Mammary microvascular endothelial cell (primary cell): Measurements from ENCODE around the gene CTSA. TPM values are rescaled to one million over a fixed set of nuclear protein-coding genes. Genes with fewer than 3 reads are reported as not detected.

ENCODE experiments used
- total RNA-seq: library from RNA; depleted of rRNA; stranded (reverse); fragments of >200 nt; gene quantifications from 2 replicates; pipeline ENCODE4 v1.2.3, GENCODE V29; 2015

Gene CTSA
- total RNA-seq, result 129 and 130 TPM in 2 replicates

DNA sequence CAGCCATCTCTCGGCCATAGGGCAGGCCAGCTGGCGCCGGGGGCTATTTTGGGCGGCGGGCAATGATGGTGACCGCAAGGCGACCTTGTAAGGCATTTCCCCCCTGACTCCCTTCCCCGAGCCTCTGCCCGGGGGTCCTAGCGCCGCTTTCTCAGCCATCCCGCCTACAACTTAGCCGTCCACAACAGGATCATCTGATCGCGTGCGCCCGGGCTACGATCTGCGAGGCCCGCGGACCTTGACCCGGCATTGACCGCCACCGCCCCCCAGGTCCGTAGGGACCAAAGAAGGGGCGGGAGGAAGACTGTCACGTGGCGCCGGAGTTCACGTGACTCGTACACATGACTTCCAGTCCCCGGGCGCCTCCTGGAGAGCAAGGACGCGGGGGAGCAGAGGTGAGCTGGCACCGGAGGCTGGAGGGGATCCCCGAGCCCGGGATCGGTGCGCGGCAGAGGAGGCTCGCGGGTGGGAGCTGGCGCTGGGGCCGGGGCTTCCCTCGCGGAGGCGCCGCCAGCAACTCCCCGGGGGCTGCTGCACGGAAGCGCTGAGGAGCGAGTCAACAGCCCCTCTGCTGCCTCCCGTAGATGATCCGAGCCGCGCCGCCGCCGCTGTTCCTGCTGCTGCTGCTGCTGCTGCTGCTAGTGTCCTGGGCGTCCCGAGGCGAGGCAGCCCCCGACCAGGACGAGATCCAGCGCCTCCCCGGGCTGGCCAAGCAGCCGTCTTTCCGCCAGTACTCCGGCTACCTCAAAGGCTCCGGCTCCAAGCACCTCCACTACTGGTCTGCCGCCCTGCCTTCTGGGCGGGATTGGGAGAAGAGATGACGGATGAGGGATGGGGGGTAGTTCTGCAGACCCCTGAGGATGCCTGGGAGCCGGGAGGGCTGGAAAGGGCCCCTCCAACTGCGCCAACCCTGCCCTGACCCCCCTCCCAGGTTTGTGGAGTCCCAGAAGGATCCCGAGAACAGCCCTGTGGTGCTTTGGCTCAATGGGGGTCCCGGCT lies at the start of gene CTSA, which contains the start of gene NEURL2:
Gene CTSA (plus strand): TSS at position 351 of the 999 bp plus-strand sequence. CDS start 234 bp downstream, at position 585.
Gene NEURL2 (minus strand): TSS at position 224 of the 999 bp plus-strand sequence. CDS start 217 bp downstream, at position 7.

DNA sequence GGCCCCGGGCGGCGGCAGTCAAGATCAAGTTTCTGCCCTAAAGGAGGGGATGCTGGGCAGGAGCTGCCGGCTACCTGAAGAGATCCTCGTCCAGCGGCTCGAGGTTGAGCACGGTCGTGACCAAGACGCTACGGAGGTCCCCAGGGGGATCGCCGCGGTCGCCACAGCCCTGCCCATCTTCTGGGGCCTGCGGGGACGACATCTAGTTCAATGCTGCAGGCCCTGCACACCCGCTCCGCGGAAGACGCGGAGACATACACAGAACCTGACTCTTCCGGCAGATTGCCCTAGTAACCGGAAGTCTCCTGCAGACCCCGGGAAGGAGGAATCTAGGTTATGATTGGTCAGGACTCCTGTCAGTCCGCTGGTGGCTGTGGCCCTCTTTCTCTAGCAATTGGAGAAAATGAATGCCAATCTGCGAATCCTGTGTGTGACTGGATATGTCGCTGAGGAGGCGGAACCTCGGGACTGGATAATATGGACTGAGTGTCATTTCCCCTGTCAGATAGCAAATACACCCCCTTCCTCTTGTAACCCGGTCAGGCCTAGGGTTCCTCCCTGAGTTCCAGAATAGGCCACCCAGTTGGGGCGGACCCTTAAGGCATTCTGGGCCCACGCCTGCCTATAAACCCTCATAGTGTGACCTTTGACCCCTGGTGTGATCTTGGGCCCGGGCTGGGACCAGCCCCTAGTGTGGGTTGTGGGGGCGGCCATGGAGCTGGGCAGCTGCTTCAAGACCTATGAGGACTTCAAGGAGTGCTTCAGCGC lies 33.8 kb upstream of the CTSA start, which contains the start of the genes ACOT8 and ZSWIM3:
Gene ACOT8 (minus strand): TSS at position 279 of the 768 bp plus-strand sequence. CDS start 77 bp downstream, at position 202.
Gene ZSWIM3 (plus strand): TSS at position 501 of the 768 bp plus-strand sequence. CDS start 212 bp downstream, at position 713.

DNA sequence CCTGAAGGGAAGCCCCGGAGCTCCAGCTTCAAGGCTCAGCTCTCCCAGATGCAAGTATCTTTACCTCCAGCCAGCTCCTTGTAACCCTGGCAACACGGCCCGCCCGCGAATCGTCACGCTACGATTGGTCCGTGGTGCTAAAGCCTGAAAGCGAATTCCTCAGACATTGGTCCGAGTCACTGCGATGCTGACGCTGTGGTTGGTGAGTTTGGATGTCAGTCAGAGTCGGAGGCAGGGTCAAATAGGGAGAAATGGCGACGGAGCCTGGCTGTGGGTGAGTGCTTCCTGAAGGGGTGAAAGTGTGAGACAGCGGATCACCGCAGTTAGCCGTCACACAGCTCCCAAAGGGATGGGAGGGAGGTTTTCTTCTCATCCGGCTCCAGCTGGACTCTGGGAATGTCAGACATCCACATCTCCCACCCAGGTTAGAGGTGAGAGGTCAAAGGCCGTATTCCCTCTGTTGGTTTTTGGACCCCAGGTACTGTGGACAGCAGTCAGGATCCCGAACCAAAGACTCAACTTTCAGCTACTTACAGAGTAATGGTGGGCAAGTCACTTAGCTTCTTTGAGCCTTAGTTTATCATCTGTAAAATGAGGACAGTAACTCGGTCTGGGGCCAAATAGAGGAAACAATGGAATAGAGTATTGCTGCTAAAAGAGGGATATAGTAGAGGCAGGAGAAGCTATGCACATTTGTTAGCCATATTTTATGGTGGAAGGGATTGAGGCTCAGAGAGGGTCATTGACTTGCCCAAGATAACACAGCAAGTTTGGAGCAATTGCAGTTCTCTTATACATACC lies 9.9 kb upstream of the CTSA start, which contains the start of gene ZSWIM1:
Gene ZSWIM1 (plus strand): TSS at position 240 of the 801 bp plus-strand sequence. CDS start 1,366 bp downstream, outside the sequence.

DNA sequence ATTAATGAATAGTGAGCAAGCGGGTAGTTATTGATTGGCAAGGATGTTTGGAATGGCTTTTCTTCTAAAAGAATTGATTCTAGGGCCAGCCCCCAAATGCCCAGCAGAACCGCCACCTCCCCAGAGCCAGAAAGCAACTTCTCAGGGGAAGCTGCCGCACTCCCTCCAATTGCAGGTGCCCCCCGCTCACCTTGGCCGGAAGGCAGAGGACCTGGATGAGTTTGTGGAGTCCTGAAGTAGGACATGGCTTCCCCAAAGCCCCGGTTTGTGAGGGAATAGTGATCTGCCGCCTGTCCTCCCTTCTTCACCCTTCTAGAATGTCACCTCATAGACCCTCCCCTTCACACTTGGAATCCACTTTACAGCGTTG lies 3.8 kb upstream of the CTSA start, which contains the start of gene SPATA25:
Gene SPATA25 (minus strand): TSS at position 277 of the 370 bp plus-strand sequence. CDS start 32 bp downstream, at position 245.

DNA sequence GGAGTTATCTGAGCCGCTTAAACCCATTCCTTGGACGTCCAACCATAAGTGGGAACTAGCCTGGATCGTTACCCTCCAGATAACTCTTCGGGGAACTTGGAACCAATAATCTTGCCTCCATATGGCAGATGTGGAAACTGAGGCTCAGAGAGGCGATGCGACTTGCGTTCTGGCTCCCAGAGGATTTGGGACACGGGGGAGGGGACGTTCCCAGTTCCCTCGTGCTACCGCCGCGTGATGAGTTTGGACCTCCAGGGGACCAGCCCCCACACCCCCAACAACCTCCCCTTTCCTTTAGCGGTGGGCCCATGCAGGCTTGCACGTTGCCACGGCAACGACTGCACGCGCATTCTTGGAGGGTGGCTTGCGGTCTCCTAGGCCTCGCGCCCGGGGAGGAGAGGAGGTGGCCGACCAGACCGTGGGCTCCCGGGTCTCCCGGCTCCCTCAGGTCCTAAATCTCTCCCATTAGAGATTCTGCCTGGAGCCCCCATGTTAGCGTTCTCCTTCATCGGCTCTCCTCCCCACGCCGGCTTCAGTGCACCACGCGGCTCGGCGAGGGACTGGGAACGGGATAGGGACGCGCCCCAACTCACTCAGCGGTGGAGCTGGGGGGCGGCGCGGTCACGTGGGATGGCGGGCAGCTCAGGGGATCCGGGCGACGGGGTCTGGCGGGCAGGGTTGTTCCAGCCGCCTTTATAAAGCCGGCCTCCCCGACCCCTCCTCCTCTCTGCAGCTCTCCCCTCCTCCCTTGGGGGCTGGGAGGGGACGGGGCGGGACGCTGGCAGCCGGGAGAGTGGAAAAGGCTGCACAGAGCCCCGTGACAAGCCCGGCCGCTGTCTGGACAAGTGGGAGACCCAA lies 20.6 kb downstream of the CTSA start, which contains the start of gene PLTP:
Gene PLTP (minus strand): TSS at position 670 of the 858 bp plus-strand sequence. CDS start 703 bp downstream, outside the sequence.

DNA sequence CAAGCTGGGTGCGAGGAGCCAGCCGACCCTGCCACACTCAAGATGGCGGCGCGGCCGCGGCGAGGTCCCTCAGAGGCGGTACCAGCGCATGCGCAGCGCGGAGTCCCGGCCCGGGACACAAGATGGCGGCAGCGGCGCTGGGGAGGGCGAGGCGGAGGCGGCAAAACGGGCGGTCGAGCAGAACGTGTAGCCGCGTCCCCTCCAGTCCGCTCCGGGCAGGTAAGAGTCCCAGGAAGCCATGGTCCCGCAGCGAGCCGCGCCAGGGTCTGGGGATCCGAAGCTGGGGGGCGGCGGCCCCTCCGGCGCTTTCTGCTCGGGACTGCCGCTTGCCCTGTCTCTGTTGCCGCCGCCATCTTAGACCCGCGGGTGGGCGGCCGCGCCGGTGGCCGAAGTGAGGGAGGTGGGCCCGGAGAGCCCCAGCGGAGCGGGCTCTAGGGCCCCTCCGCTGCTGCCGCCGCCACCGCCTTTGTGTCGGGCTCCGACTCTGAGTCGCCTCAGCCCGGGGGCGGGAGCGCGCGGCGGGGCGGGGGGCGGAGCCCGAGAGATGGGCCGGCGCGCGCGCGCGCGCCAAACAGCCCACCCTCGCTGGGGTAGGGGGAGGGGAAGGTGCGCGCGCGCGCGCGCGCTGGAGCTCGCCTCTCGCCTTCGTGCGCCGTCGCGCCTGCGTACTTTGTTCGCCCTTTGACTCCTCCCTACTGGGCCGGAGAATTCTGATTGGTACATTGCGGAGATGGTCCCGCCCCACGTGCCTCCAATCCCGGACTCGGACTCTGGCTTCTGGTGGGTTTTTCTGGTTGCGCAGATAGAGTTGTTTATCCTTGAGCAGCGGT lies 43.7 kb downstream of the CTSA start, which contains the start of gene PCIF1:
Gene PCIF1 (plus strand): TSS at position 98 of the 830 bp plus-strand sequence. CDS start 4,317 bp downstream, outside the sequence.

Other genes with a start within 250 kb of the CTSA start
- gene WFDC11, start 221.1 kb upstream of the CTSA start, total RNA-seq, result not detected in 2 replicates
- not detected in 2 replicates for gene WFDC13, start 189.3 kb upstream of the CTSA start, total RNA-seq
- not detected in 2 replicates for gene WFDC10B, start 186.3 kb upstream of the CTSA start, total RNA-seq
- gene SPINT4, start 169.0 kb upstream of the CTSA start, total RNA-seq, result not detected in 2 replicates
- gene WFDC3, start 99.5 kb upstream of the CTSA start, total RNA-seq, result 3.7 TPM in 1 of 2 replicates, not detected in the other
- 30.2 and 32.6 TPM in 2 replicates for gene DNTTIP1, start 99.4 kb upstream of the CTSA start, total RNA-seq
- 108 and 126 TPM in 2 replicates for gene UBE2C, start 78.7 kb upstream of the CTSA start, total RNA-seq
- gene TNNC2, start 64.0 kb upstream of the CTSA start, total RNA-seq, result not detected in 2 replicates
- 11.6 and 27.0 TPM in 2 replicates for gene SNX21, start 57.5 kb upstream of the CTSA start, total RNA-seq
- 37.2 and 57.0 TPM in 2 replicates for gene ACOT8, start 33.9 kb upstream of the CTSA start, total RNA-seq
- 3.3 and 4.1 TPM in 2 replicates for gene ZSWIM3, start 33.7 kb upstream of the CTSA start, total RNA-seq
- gene ZSWIM1, start 10.1 kb upstream of the CTSA start, total RNA-seq, result 9.1 and 11.7 TPM in 2 replicates
- 1.3 TPM in 1 of 2 replicates, not detected in the other for gene SPATA25, start 3.7 kb upstream of the CTSA start, total RNA-seq
- gene NEURL2, start 127 bp upstream of the CTSA start, total RNA-seq, result 2.2 and 2.3 TPM in 2 replicates
- gene PLTP, start 20.8 kb downstream of the CTSA start, total RNA-seq, result 6.3 and 11.5 TPM in 2 replicates
- gene PCIF1, start 43.3 kb downstream of the CTSA start, total RNA-seq, result 16.1 and 20.9 TPM in 2 replicates
- 12.1 TPM in 2 replicates for gene ZNF335, start 80.9 kb downstream of the CTSA start, total RNA-seq
- 0.07 TPM in 1 of 2 replicates, not detected in the other for gene MMP9, start 117.6 kb downstream of the CTSA start, total RNA-seq
- gene SLC12A5, start 137.9 kb downstream of the CTSA start, total RNA-seq, result under 0.01 and 0.10 TPM in 2 replicates
- 22.9 and 25.3 TPM in 2 replicates for gene NCOA5, start 198.6 kb downstream of the CTSA start, total RNA-seq
- gene CD40, start 227.0 kb downstream of the CTSA start, total RNA-seq, result 10.9 and 12.9 TPM in 2 replicates